AG04450 (cell line): ENCODE data around the gene ANXA2R. TPM values are rescaled to one million over a fixed set of nuclear protein-coding genes. Genes with fewer than 3 reads are reported as not detected.

ENCODE experiments used
- CTCF ChIA-PET: fragments of 300-600, 350-600 bp; formaldehyde crosslinking; extraction: SDS; loops from one replicate; lab custom pipeline; 2022; ENCODE audit warnings: antibody characterized with exemption, inconsistent platforms; lab: Charles Lee
- POLR2A ChIA-PET: fragments of 350-600 bp; formaldehyde crosslinking; extraction: SDS; loops from one replicate; lab custom pipeline; 2021; ENCODE audit warnings: antibody characterized with exemption, inconsistent platforms; lab: Yijun Ruan, JAX
- DNase-seq: peaks from one replicate; pipeline ENCODE4 v3.0.0-alpha.2; 2011; ENCODE audit warnings: low read depth, low spot score
- H3K27ac ChIP-seq: one replicate; pipeline ENCODE4 v1.5.1; 2012; ENCODE audit warnings: low read depth, low read length, control low read depth
- H3K27me3 ChIP-seq: one replicate; pipeline ENCODE4 v1.6.0; 2012; ENCODE audit warnings: low read length; ENCODE audit not compliant: control insufficient read depth, insufficient read depth
- H3K4me3 ChIP-seq: 2 replicates; pipeline ENCODE4 v1.5.1; 2011; ENCODE audit warnings: mild to moderate bottlenecking, low read depth, low read length, control low read depth
- H3K9me3 ChIP-seq: 2 replicates; pipeline ENCODE4 v1.5.1; 2012; ENCODE audit warnings: low read length; ENCODE audit not compliant: control insufficient read depth, insufficient read depth
- polyA plus RNA-seq: library from polyadenylated mRNA; depleted of rRNA; stranded (reverse); fragments of >200 nt; gene quantifications from 2 replicates; pipeline ENCODE4 v1.2.3, GENCODE V29; 2011; rRNA removed
- TF ChIP-seq, protein P1 (sequence below): IDR thresholded peaks from 2 replicates; pipeline ENCODE4 v1.5.1; 2011; ENCODE audit warnings: low read depth, low read length, control low read depth, inconsistent platforms

The ANXA2R gene
- polyA plus RNA-seq, 1 experiment = 3.7 TPM

DNA sequence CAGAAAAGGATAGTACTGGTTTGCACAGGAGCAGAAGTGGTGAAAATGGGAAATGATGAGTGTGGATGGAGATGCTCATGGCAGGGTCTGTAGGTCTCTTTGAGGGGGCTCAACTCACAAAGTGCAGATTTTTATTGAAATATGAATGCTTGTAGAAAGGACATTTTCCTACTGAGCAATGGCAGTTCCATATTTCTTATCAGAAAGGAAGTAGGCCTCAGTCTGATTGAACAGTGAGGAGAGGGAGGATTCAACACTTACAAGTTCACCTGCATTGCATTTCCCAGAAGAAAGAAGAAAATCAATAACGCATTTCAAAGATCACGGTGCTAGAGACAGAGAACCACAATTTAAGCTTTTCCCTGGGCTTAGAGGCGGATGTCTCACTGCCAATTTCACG, 49.2 kb downstream of the ANXA2R start:
- Histone ChIP-seq H3K4me3 (peak overlapping the region; percentile 73), H3K9me3 (peaks cover 10% of the 10 kb centered on the region), H3K27ac (peak overlapping the region; percentile 97), H3K27me3 (no peaks in the 10 kb centered on the region)
- TF ChIP-seq, protein P1, sequence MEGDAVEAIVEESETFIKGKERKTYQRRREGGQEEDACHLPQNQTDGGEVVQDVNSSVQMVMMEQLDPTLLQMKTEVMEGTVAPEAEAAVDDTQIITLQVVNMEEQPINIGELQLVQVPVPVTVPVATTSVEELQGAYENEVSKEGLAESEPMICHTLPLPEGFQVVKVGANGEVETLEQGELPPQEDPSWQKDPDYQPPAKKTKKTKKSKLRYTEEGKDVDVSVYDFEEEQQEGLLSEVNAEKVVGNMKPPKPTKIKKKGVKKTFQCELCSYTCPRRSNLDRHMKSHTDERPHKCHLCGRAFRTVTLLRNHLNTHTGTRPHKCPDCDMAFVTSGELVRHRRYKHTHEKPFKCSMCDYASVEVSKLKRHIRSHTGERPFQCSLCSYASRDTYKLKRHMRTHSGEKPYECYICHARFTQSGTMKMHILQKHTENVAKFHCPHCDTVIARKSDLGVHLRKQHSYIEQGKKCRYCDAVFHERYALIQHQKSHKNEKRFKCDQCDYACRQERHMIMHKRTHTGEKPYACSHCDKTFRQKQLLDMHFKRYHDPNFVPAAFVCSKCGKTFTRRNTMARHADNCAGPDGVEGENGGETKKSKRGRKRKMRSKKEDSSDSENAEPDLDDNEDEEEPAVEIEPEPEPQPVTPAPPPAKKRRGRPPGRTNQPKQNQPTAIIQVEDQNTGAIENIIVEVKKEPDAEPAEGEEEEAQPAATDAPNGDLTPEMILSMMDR = no peak
- POLR2A ChIA-PET = interaction anchor here (1.2 to 3.9 kb wide), 3 partner anchors 16 to 47 kb away, joined by 3 to 26 read pairs (median 5); no protein-coding TSS in a partner anchor
- DNase-seq = no peak
- CTCF ChIA-PET = interaction anchor here (1.0 kb wide), 1 partner anchor 50 kb away, joined by 3 read pairs; no protein-coding TSS in a partner anchor

Other genes starting within 250 kb of the ANXA2R start
- 2.0 TPM in 2 replicates for gene SELENOP, start 228.4 kb downstream of the ANXA2R start, polyA plus RNA-seq
- gene ZNF131, start 80.6 kb upstream of the ANXA2R start, polyA plus RNA-seq = 30.4 and 42.5 TPM in 2 replicates
- 0.72 and 0.83 TPM in 2 replicates for gene NIM1K, start 151.9 kb upstream of the ANXA2R start, polyA plus RNA-seq